ENCODE data around the gene ATP2C2. TPM values are rescaled to one million over a fixed set of nuclear protein-coding genes. Genes with fewer than 3 reads are reported as not detected.

Gene ATP2C2
- total and polyA plus RNA-seq, 4 donors: 21.3 to 96.8 (median 37.5) TPM

GRCh38 chr16:84427553-84427952 lies 59.2 kb downstream of the ATP2C2 start:
- ATAC-seq (ENCODE audit: insufficient read depth, low FRiP score) (no peak), DNase-seq (no peak)
- Histone ChIP-seq H3K27ac (ENCODE audit: low read depth in 1 of 2, low read length in 1 of 2) (no peak overlapping the region), H3K27me3 (ENCODE audit: control insufficient read depth in 3 of 3, insufficient read depth in 3 of 3, low read length in 2 of 3) (no peaks in the 10 kb centered on the region), H3K36me3 (ENCODE audit: control insufficient read depth in 4 of 4, insufficient read depth in 4 of 4, low read length in 4 of 4) (peaks cover 0 to 4% (median 0%) of the 10 kb centered on the region in 4 donors), H3K9ac (ENCODE audit: insufficient read depth in 1 of 2, low read length in 2 of 2) (no peak overlapping the region), H3K4me1 (ENCODE audit: control insufficient read depth in 5 of 5, insufficient read depth in 5 of 5, low read length in 5 of 5) (no peaks in the 10 kb centered on the region), H3K4me3 (no peak overlapping the region), H3K9me3 (ENCODE audit: control insufficient read depth in 4 of 4, insufficient read depth in 3 of 4, low read length in 3 of 4) (peaks cover 0 to 4% (median 0%) of the 10 kb centered on the region in 4 donors)
- 78% methylated on average over 8 of the region's 8 CpGs for WGBS, 2 donors
- no peak for TF ChIP-seq CTCF (IDR thresholded peaks at IDR 0.05; ENCODE audit: control extremely low read depth, extremely low read depth)

GRCh38 chr16:84430860-84431259 lies 62.5 kb downstream of the ATP2C2 start:
- no peak overlapping the region for H3K9ac ChIP-seq (ENCODE audit: insufficient read depth in 1 of 2, low read length in 2 of 2)
- DNase-seq (no peak), ATAC-seq (ENCODE audit: insufficient read depth, low FRiP score) (no peak)
- no peak overlapping the region for H3K4me3 ChIP-seq
- H3K27me3 ChIP-seq (ENCODE audit: control insufficient read depth in 3 of 3, insufficient read depth in 3 of 3, low read length in 2 of 3): no peaks in the 10 kb centered on the region
- H3K27ac ChIP-seq (ENCODE audit: low read depth in 1 of 2, low read length in 1 of 2): no peak overlapping the region
- peaks cover 0 to 1% (median 0%) of the 10 kb centered on the region in 4 donors for H3K36me3 ChIP-seq (ENCODE audit: control insufficient read depth in 4 of 4, insufficient read depth in 4 of 4, low read length in 4 of 4)
- TF ChIP-seq CTCF (IDR thresholded peaks at IDR 0.05; ENCODE audit: control extremely low read depth, extremely low read depth): no peak
- H3K9me3 ChIP-seq (ENCODE audit: control insufficient read depth in 4 of 4, insufficient read depth in 3 of 4, low read length in 3 of 4): no peaks in the 10 kb centered on the region
- 44 to 73% methylated on average over 4 of the region's 4 CpGs for WGBS, 2 donors
- no peaks in the 10 kb centered on the region for H3K4me1 ChIP-seq (ENCODE audit: control insufficient read depth in 5 of 5, insufficient read depth in 5 of 5, low read length in 5 of 5)

GRCh38 chr16:84434800-84435199 lies 66.5 kb downstream of the ATP2C2 start:
- Histone ChIP-seq H3K9ac (ENCODE audit: insufficient read depth in 1 of 2, low read length in 2 of 2) (no peak overlapping the region), H3K36me3 (ENCODE audit: control insufficient read depth in 4 of 4, insufficient read depth in 4 of 4, low read length in 4 of 4) (no peaks in the 10 kb centered on the region), H3K9me3 (ENCODE audit: control insufficient read depth in 4 of 4, insufficient read depth in 3 of 4, low read length in 3 of 4) (no peaks in the 10 kb centered on the region), H3K4me1 (ENCODE audit: control insufficient read depth in 5 of 5, insufficient read depth in 5 of 5, low read length in 5 of 5) (no peaks in the 10 kb centered on the region), H3K27ac (ENCODE audit: low read depth in 1 of 2, low read length in 1 of 2) (no peak overlapping the region), H3K4me3 (no peak overlapping the region), H3K27me3 (ENCODE audit: control insufficient read depth in 3 of 3, insufficient read depth in 3 of 3, low read length in 2 of 3) (no peaks in the 10 kb centered on the region)
- 74 to 85% methylated on average over 5 of the region's 5 CpGs for WGBS, 2 donors
- DNase-seq: no peak
- no peak for TF ChIP-seq CTCF (IDR thresholded peaks at IDR 0.05; ENCODE audit: control extremely low read depth, extremely low read depth)
- no peak for ATAC-seq (ENCODE audit: insufficient read depth, low FRiP score)

GRCh38 chr16:84436196-84436595 lies 67.9 kb downstream of the ATP2C2 start:
- ATAC-seq (ENCODE audit: insufficient read depth, low FRiP score) (no peak), DNase-seq (no peak)
- Histone ChIP-seq H3K9me3 (ENCODE audit: control insufficient read depth in 4 of 4, insufficient read depth in 3 of 4, low read length in 3 of 4) (no peaks in the 10 kb centered on the region), H3K4me3 (no peak overlapping the region), H3K27me3 (ENCODE audit: control insufficient read depth in 3 of 3, insufficient read depth in 3 of 3, low read length in 2 of 3) (no peaks in the 10 kb centered on the region), H3K27ac (ENCODE audit: low read depth in 1 of 2, low read length in 1 of 2) (no peak overlapping the region), H3K4me1 (ENCODE audit: control insufficient read depth in 5 of 5, insufficient read depth in 5 of 5, low read length in 5 of 5) (no peaks in the 10 kb centered on the region), H3K36me3 (ENCODE audit: control insufficient read depth in 4 of 4, insufficient read depth in 4 of 4, low read length in 4 of 4) (peaks cover 0 to 2% (median 0%) of the 10 kb centered on the region in 4 donors), H3K9ac (ENCODE audit: insufficient read depth in 1 of 2, low read length in 2 of 2) (no peak overlapping the region)
- no peak for TF ChIP-seq CTCF (IDR thresholded peaks at IDR 0.05; ENCODE audit: control extremely low read depth, extremely low read depth)
- 88 to 90% methylated on average over 10 of the region's 10 CpGs for WGBS, 2 donors
